SU-DHL-6 (cell line): ENCODE measurements around the gene EDNRB.

ENCODE experiments used
- CTCF ChIP-seq: fragments of 200-600 bp; sonication (generic); IDR thresholded peaks from one replicate; pipeline ENCODE4 v1.5.1; 2017; ENCODE audit warnings: antibody characterized with exemption, mild to moderate bottlenecking, low read length, moderate library complexity; ENCODE audit not compliant: insufficient read depth, poor library complexity, severe bottlenecking
- EZH2phosphoT487 ChIP-seq: fragments of 200-600 bp; sonication (generic), shearing (Covaris generic); conservative IDR thresholded peaks from 2 replicates; pipeline ENCODE4 v1.6.1; 2018; ENCODE audit warnings: mild to moderate bottlenecking, antibody characterized with exemption, low read length, moderate library complexity, mixed read lengths

GRCh38 chr13:77946522-77946921 lies 27.9 kb upstream of the EDNRB start:
- no peak for TF ChIP-seq CTCF
- TF ChIP-seq EZH2phosphoT487 = no peak
